Measurements from ENCODE around the gene DCAF12. TPM values are rescaled to one million over a fixed set of nuclear protein-coding genes. Genes with fewer than 3 reads are reported as not detected.

Gene DCAF12
- polyA plus RNA-seq, 2 of the 4 experiments (the other 2 are of a cell fraction) = 28.5 to 56.5 TPM

DNA sequence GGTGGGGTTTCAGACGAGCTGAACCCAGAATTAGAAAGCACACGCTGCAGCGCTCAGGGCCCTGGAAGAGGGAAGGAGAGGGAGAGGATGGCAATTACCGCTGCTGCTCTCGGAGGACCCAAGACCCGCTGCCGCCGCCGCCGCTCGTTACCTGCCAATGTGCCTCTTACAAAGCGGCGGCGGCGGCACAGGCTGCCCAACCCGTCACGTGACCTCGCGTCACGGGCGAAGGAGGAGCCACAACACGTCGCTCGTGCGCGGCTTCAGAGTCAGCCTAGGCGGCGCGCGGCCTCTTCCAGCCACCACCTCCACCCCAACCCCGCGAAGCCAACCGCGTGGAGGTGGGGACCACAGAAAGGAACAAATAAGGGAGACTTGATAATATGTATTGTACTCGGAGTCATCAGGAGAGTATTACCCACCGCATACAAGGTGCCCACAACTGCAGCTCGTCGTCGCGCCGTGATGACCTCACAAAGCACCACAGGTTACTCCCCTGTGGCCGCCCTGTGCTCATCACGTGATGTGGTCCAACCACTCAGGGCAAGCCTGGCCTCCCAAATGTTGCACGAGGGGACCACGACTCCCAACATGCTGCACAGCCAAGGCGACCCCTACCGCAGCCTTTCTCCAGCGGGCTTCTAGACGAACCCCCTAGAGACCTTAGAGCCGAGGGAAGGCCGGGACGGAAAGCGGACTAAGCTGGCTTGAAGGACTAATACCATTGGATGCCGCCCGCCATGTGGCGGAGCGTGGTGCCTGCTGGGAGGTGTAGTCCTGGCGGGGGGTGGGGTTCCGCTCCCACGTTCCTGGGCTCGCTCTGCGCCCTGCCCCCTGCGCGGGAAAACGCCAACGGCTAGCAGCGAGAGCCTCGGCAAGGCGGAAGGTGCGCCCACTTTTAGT is 77.5 kb downstream of the DCAF12 start, which contains the start of gene UBAP2 (continued):
- TF ChIP-seq MAFK (IDR thresholded peaks at IDR 0.05; ENCODE audit: partially characterized antibody) (no peak), HOXA7 (CRISPR knock-in tag; IDR thresholded peaks at IDR 0.05) (0 out of 2 replicates have a peak, but pooled peaks have one; percentile 62), MYC (IDR thresholded peaks at IDR 0.05; ENCODE audit: borderline replicate concordance, low read length) (peak; percentile 99), KDM5A (IDR thresholded peaks at IDR 0.05) (0 out of 2 replicates have a peak, but pooled peaks have one; percentile 22), HEYL (CRISPR knock-in tag; IDR thresholded peaks at IDR 0.05) (no peak), ZFP36 (IDR thresholded peaks at IDR 0.05; ENCODE audit: borderline replicate concordance, partially characterized antibody) (no peak)
- TF ChIP-seq, protein P1, sequence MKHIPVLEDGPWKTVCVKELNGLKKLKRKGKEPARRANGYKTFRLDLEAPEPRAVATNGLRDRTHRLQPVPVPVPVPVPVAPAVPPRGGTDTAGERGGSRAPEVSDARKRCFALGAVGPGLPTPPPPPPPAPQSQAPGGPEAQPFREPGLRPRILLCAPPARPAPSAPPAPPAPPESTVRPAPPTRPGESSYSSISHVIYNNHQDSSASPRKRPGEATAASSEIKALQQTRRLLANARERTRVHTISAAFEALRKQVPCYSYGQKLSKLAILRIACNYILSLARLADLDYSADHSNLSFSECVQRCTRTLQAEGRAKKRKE (CRISPR knock-in tag; IDR thresholded peaks at IDR 0.05; ENCODE audit: low read depth) = peak; percentile 62; the same call in 1 of the 2 replicates

DNA sequence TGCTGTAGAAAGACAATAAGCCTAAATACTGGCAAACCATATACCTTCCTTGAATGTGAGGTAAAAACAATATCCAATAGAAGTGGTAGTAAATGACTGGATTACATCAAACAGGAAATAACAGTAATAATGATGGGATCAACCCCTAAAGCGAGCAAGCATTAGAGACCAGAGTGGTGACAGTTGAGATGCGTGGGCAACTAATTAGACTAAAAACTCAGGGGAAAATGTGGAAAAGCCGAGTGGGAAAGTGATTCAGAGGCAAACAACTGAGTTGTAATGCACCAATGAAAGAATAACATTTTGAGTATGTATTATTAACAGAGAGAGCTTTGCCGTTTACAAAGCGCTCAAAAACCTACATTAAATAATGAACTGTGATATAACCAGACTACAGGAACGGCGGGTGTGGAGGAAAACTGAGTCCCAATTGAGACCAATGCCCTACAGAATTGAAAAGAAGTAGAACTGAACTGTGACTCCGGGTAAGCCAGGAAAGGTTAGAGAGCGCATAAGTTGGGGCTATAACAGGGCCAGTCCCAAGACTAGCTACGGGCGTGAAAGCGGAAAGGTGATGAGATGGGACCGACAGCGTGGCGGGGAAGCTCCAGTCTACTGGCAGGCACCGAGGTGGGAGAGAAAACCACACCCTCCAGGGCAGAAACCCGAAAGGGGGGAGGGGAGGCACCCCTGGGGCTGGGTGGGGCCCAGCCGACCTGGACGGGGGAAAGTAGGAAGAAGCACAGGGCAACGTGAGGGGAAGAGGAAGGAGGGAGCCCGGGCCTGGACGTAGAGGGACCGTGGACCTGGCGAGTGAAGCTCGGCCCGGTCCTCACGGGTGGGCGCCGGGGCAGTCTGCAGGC is 78.4 kb downstream of the DCAF12 start:
- DNase-seq (ENCODE audit: low read depth in 1 of 2, low spot score in 1 of 2) = peak; percentile 56 to 61
- H3K4me1 ChIP-seq = peaks cover 29% of the 10 kb centered on the region
- 2% methylated on average over 20 of the region's 29 CpGs for WGBS (ENCODE audit: missing lambda C conversion rate)
- CTCF ChIA-PET = interaction anchor here (0.6 to 3.6 kb wide), 8 partner anchors 20 to 205 kb away, joined by 3 to 20 read pairs (median 3); no protein-coding TSS in a partner anchor
- POLR2A ChIA-PET = interaction anchor here (0.5 to 2.7 kb wide), 19 partner anchors 11 to 286 kb away, joined by 3 to 37 read pairs (median 3); no protein-coding TSS in a partner anchor
- peak overlapping the region; percentile 97 to 98 for H3K27ac ChIP-seq
- peak overlapping the region; percentile 92 for H3K4me2 ChIP-seq
- peak overlapping the region; percentile 76 for H3K4me3 ChIP-seq
- TF ChIP-seq SMC3 (IDR thresholded peaks at IDR 0.05) (0 out of 3 replicates have a peak, but pooled peaks have one; percentile 17), GATA3 (IDR thresholded peaks at IDR 0.05; ENCODE audit: borderline replicate concordance) (no peak), ZC3H11A (IDR thresholded peaks at IDR 0.05) (no peak), KDM5A (IDR thresholded peaks at IDR 0.05) (peak; percentile 11; the same call in 1 of the 2 replicates)
- TF ChIP-seq, protein P2, sequence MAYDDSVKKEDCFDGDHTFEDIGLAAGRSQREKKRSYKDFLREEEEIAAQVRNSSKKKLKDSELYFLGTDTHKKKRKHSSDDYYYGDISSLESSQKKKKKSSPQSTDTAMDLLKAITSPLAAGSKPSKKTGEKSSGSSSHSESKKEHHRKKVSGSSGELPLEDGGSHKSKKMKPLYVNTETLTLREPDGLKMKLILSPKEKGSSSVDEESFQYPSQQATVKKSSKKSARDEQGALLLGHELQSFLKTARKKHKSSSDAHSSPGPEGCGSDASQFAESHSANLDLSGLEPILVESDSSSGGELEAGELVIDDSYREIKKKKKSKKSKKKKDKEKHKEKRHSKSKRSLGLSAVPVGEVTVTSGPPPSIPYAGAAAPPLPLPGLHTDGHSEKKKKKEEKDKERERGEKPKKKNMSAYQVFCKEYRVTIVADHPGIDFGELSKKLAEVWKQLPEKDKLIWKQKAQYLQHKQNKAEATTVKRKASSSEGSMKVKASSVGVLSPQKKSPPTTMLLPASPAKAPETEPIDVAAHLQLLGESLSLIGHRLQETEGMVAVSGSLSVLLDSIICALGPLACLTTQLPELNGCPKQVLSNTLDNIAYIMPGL (CRISPR knock-in tag; IDR thresholded peaks at IDR 0.05; ENCODE audit: borderline replicate concordance) = no peak
- ATAC-seq = peak; percentile 60 to 64
- no peak for FAIRE-seq
- no peaks in the 10 kb centered on the region for H3K9me3 ChIP-seq

DNA sequence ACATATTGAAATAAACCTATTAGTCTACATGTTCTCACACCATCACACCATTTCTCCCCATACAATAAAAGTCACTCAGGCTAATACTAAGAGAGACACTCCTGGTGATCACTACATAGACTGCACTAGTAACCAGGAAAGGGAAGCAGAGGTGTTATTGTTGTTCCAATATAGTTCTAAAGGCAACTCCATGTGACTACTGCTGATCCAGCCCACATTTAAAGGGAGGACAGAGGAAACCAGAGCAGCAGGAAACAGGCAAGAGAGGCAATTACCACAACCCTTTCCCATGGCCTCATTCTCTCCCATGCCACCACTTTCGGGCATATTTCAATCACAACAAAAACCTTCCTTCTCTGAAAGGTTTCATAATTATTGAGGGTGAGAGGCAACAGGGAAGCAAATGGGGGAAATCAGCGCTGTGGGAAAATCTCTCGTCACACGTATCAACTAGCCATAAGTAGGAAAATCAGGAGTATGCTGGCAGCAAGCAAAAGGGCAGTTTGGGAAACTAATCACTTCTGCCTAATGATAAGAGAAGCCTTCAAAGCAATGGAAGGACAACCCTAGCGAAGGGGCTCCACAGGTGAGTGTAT is 79.6 kb downstream of the DCAF12 start:
- DNase-seq (ENCODE audit: low read depth in 1 of 2, low spot score in 1 of 2) (no peak), ATAC-seq (no peak), FAIRE-seq (no peak)
- 89% methylated on average over 5 of the region's 5 CpGs for whole genome bisulfite sequencing (ENCODE audit: missing lambda C conversion rate)
- TF ChIP-seq PHF8 (IDR thresholded peaks at IDR 0.05; ENCODE audit: borderline replicate concordance, low read depth) = no peak
- TF ChIP-seq, protein P3, sequence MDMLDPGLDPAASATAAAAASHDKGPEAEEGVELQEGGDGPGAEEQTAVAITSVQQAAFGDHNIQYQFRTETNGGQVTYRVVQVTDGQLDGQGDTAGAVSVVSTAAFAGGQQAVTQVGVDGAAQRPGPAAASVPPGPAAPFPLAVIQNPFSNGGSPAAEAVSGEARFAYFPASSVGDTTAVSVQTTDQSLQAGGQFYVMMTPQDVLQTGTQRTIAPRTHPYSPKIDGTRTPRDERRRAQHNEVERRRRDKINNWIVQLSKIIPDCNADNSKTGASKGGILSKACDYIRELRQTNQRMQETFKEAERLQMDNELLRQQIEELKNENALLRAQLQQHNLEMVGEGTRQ (IDR thresholded peaks at IDR 0.05) = no peak
- Histone ChIP-seq H3K4me1 (peaks cover 29% of the 10 kb centered on the region), H3K4me3 (peak overlapping the region; percentile 76; the same call in 2 of the 3 replicates), H3K27ac (peak overlapping the region in 1 of 2 experiments; percentile 97; a peak in 2 of 6 replicates), H3K9me3 (no peaks in the 10 kb centered on the region), H3K4me2 (peak overlapping the region; percentile 92)
- ChIA-PET POLR2A (no interaction called here), CTCF (interaction anchor here (0.6 to 3.6 kb wide), 4 partner anchors 21 to 235 kb away, joined by 3 to 20 read pairs (median 4); no protein-coding TSS in a partner anchor)
